Measurements from ENCODE around the gene VDR. TPM values are rescaled to one million over a fixed set of nuclear protein-coding genes. Genes with fewer than 3 reads are reported as not detected.

VDR gene
- total RNA-seq, 2 experiments from 2014 or later: 62.9 to 65.5 TPM

DNA sequence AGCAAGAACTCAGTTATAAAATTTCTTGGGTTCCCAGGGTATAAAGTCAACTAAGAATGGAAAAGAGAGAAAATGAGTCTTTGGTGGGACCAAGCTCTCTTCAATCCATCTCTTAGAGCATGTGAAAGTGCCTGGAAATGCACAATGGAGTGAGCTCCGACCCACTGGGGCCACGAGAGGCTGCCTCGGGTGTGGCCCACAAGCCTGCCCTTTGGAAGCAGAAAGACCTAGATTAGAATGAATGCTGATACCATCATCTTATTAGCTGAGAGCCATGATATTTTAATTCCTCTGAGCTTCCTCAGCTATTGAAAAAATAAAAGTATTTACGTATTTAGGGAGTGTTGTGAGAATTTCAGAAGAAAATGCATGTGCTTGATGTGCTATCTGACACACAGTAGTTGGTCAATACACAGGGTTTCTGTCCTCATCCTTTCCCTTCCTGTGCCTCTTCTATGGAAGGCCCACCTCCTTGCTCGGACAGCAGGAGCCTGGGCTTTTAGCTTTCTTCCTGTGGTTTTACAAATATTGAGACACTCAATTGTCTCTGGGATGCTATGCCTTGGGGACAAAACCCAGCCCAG lies 42.5 kb downstream of the VDR start:
- peaks cover 80% of the 10 kb centered on the region for H3K4me1 Mint-ChIP-seq
- H3K9me3 Mint-ChIP-seq: no peaks in the 10 kb centered on the region
- DNase-seq: no peak
- H3K27me3 Mint-ChIP-seq: no peaks in the 10 kb centered on the region
- H3K4me3 Mint-ChIP-seq: no peak overlapping the region
- H3K36me3 Mint-ChIP-seq (ENCODE audit: low read depth): peaks cover 75% of the 10 kb centered on the region
- H3K27ac Mint-ChIP-seq: no peak overlapping the region
- CTCF ChIA-PET: interaction anchor here (0.9 to 1.9 kb wide), 4 partner anchors 24 to 101 kb away, joined by 3 to 6 read pairs (median 6); partner anchors contain the start of genes TMEM106C and VDR
- POLR2A ChIA-PET: interaction anchor here (0.5 to 1.6 kb wide), 6 partner anchors 14 to 80 kb away, joined by 3 to 4 read pairs (median 3); no protein-coding TSS in a partner anchor

DNA sequence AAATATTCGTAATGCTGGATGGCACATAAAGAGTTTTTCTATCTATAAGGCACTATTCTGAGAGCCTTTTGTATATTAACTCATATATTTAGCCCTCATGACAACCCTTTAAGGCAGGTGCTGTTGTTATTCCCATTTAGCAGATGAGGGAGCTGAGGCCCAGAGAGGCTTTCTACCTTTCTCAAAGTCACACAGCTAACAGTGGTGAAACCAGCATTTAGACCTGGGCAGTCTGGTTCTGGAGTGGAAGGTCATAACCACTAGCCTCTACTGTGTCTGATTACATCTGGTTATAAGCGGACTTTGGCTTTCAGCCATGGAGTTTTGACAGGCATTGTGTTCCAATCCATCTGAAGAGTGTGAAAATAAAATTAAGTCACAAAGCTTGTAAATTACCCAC lies 43.9 kb downstream of the VDR start:
- DNase-seq: no peak
- H3K4me1 Mint-ChIP-seq: peaks cover 69% of the 10 kb centered on the region
- ChIA-PET POLR2A (interaction anchor here (0.6 to 1.6 kb wide), 8 partner anchors 22 to 1147 kb away, joined by 3 to 7 read pairs (median 4); no protein-coding TSS in a partner anchor), CTCF (interaction anchor here (0.6 to 1.9 kb wide), 5 partner anchors 22 to 310 kb away, joined by 3 to 6 read pairs (median 4); partner anchors contain the start of genes TMEM106C and VDR)
- H3K4me3 Mint-ChIP-seq: no peak overlapping the region
- H3K27me3 Mint-ChIP-seq: no peaks in the 10 kb centered on the region
- H3K9me3 Mint-ChIP-seq: no peaks in the 10 kb centered on the region
- H3K36me3 Mint-ChIP-seq (ENCODE audit: low read depth): peaks cover 76% of the 10 kb centered on the region
- peak overlapping the region; percentile 66 for H3K27ac Mint-ChIP-seq

- peak overlapping the region; percentile 66 for H3K27ac Mint-ChIP-seq
- ChIA-PET CTCF (interaction anchor here (0.6 to 1.9 kb wide), 4 partner anchors 45 to 310 kb away, joined by 3 to 6 read pairs (median 4); partner anchors contain the start of genes TMEM106C and VDR), POLR2A (interaction anchor here (0.6 to 1.6 kb wide), 7 partner anchors 23 to 1147 kb away, joined by 3 to 7 read pairs (median 5); no protein-coding TSS in a partner anchor)
- no peaks in the 10 kb centered on the region for H3K9me3 Mint-ChIP-seq
- peaks cover 69% of the 10 kb centered on the region for H3K4me1 Mint-ChIP-seq
- no peaks in the 10 kb centered on the region for H3K27me3 Mint-ChIP-seq
- H3K36me3 Mint-ChIP-seq (ENCODE audit: low read depth): peaks cover 78% of the 10 kb centered on the region
- DNase-seq: peak; percentile 43
- H3K4me3 Mint-ChIP-seq: no peak overlapping the region
Observed at GRCh38 chr12:47860279-47860841, 44.4 kb downstream of the VDR start.

- Mint-ChIP-seq H3K27me3 (no peaks in the 10 kb centered on the region), H3K36me3 (ENCODE audit: low read depth) (peaks cover 67% of the 10 kb centered on the region), H3K4me1 (peaks cover 52% of the 10 kb centered on the region), H3K27ac (peak overlapping the region; percentile 40), H3K4me3 (no peak overlapping the region), H3K9me3 (no peaks in the 10 kb centered on the region)
- POLR2A ChIA-PET: no interaction called here
- CTCF ChIA-PET: no interaction called here
- DNase-seq: no peak
Observed at GRCh38 chr12:47858511-47859266, 46.1 kb downstream of the VDR start.

DNA sequence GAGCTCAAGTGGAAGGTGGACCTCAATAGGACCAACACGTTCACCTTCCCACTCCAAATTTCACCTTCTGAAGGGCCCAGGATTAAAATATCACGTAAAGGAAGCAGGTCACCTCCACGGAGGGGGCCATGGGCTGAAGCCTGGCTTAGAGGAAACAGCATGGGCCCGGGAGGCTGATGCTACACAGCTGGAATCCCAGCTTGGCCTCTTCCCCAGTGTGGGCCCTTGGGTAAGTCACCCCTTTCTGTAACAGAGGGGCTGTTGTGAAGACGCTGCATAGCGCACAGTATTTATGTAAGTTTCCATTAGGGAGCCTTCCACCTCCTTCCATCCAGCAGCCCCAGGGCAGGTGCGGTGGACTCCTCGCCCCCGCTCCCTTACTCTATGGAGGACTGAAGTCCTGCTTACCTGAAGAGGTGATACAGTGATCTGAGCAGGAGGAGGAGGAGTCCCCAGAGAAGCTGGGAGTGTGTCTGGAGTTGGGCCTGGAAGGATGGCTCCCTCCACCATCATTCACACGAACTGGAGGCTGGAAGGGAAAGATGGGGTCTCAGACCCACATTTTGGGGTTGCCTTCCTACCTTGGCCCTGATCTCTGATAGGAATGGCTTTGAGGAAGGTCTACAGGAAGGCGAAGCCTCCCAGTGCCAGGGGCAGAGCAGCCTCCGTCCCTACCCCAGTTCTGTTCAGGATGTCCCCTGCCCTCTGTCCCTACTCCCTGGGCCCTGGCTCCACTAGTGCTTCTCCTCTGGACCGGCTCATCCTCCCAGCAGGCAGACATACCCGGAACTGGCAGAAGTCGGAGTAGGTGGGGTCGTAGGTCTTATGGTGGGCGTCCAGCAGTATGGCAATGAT lies 47.8 kb downstream of the VDR start:
- Mint-ChIP-seq H3K36me3 (ENCODE audit: low read depth) (peaks cover 64% of the 10 kb centered on the region), H3K4me1 (peaks cover 36% of the 10 kb centered on the region), H3K27ac (no peak overlapping the region), H3K27me3 (no peaks in the 10 kb centered on the region), H3K9me3 (no peaks in the 10 kb centered on the region), H3K4me3 (no peak overlapping the region)
- POLR2A ChIA-PET: no interaction called here
- DNase-seq: no peak
- CTCF ChIA-PET: no interaction called here

DNA sequence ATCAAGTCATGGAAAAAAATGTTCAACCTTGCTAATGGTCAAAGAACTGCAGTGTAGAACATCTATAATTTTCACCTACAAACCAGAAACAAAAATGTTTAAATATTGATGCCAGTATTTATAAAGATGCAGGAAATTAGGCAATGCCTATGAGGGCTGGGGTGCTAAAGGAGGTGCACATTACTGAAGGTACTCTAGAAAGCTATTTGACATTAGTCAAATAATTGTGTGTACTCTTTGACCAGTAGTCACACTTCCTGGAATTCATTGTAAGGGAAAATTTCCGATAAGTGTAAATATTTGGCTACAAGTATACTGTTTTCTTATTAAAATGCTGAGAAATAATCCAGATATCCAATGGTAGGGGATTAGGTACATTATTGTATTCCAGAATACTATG lies 48.7 kb downstream of the VDR start:
- H3K9me3 Mint-ChIP-seq: no peaks in the 10 kb centered on the region
- POLR2A ChIA-PET: interaction anchor here (1.4 kb wide), 1 partner anchor 20 kb away, joined by 4 read pairs; no protein-coding TSS in a partner anchor
- H3K27me3 Mint-ChIP-seq: no peaks in the 10 kb centered on the region
- peaks cover 64% of the 10 kb centered on the region for H3K36me3 Mint-ChIP-seq (ENCODE audit: low read depth)
- no peak for DNase-seq
- peaks cover 27% of the 10 kb centered on the region for H3K4me1 Mint-ChIP-seq
- CTCF ChIA-PET: interaction anchor here (0.8 kb wide), 1 partner anchor 13 kb away, joined by 3 read pairs; no protein-coding TSS in a partner anchor
- H3K27ac Mint-ChIP-seq: no peak overlapping the region
- H3K4me3 Mint-ChIP-seq: no peak overlapping the region

- Mint-ChIP-seq H3K4me1 (peaks cover 21% of the 10 kb centered on the region), H3K9me3 (no peaks in the 10 kb centered on the region), H3K27me3 (no peaks in the 10 kb centered on the region), H3K36me3 (ENCODE audit: low read depth) (peaks cover 61% of the 10 kb centered on the region), H3K27ac (no peak overlapping the region), H3K4me3 (no peak overlapping the region)
- ChIA-PET POLR2A (interaction anchor here (0.6 to 1.4 kb wide), 2 partner anchors 20 to 129 kb away, joined by 3 to 4 read pairs; no protein-coding TSS in a partner anchor), CTCF (interaction anchor here (0.8 kb wide), 1 partner anchor 14 kb away, joined by 3 read pairs; no protein-coding TSS in a partner anchor)
- no peak for DNase-seq
Observed at GRCh38 chr12:47855502-47855901, 49.3 kb downstream of the VDR start.

- H3K27me3 Mint-ChIP-seq: no peaks in the 10 kb centered on the region
- no peak overlapping the region for H3K27ac Mint-ChIP-seq
- POLR2A ChIA-PET: interaction anchor here (1.4 kb wide), 1 partner anchor 19 kb away, joined by 4 read pairs; no protein-coding TSS in a partner anchor
- no peaks in the 10 kb centered on the region for H3K9me3 Mint-ChIP-seq
- H3K36me3 Mint-ChIP-seq (ENCODE audit: low read depth): peaks cover 59% of the 10 kb centered on the region
- DNase-seq: no peak
- CTCF ChIA-PET: interaction anchor here (0.6 to 1.6 kb wide), 2 partner anchors 112 to 1115 kb away, joined by 3 to 5 read pairs; no protein-coding TSS in a partner anchor
- peaks cover 12% of the 10 kb centered on the region for H3K4me1 Mint-ChIP-seq
- no peak overlapping the region for H3K4me3 Mint-ChIP-seq
Observed at GRCh38 chr12:47854531-47854930, 50.3 kb downstream of the VDR start.

- peaks cover 46% of the 10 kb centered on the region for H3K36me3 Mint-ChIP-seq (ENCODE audit: low read depth)
- H3K27me3 Mint-ChIP-seq: no peaks in the 10 kb centered on the region
- CTCF ChIA-PET: interaction anchor here (1.1 kb wide), 1 partner anchor 19 kb away, joined by 3 read pairs; no protein-coding TSS in a partner anchor
- no peaks in the 10 kb centered on the region for H3K4me1 Mint-ChIP-seq
- DNase-seq: no peak
- POLR2A ChIA-PET: interaction anchor here (0.6 kb wide), 1 partner anchor 1000 kb away, joined by 3 read pairs; the partner anchor contains the start of gene DDX23
- no peak overlapping the region for H3K27ac Mint-ChIP-seq
- H3K9me3 Mint-ChIP-seq: no peaks in the 10 kb centered on the region
- no peak overlapping the region for H3K4me3 Mint-ChIP-seq
Observed at GRCh38 chr12:47852096-47852571, 52.7 kb downstream of the VDR start.

GRCh38 chr12:47851303-47851952 lies 53.4 kb downstream of the VDR start:
- DNase-seq: no peak
- Mint-ChIP-seq H3K4me1 (no peaks in the 10 kb centered on the region), H3K27ac (no peak overlapping the region), H3K27me3 (no peaks in the 10 kb centered on the region), H3K4me3 (no peak overlapping the region), H3K36me3 (ENCODE audit: low read depth) (peaks cover 47% of the 10 kb centered on the region), H3K9me3 (no peaks in the 10 kb centered on the region)
- ChIA-PET CTCF (interaction anchor here (0.6 kb wide), 1 partner anchor 112 kb away, joined by 3 read pairs; the partner anchor contains the start of gene TMEM106C), POLR2A (interaction anchor here (0.6 kb wide), 1 partner anchor 1001 kb away, joined by 3 read pairs; the partner anchor contains the start of gene DDX23)

DNA sequence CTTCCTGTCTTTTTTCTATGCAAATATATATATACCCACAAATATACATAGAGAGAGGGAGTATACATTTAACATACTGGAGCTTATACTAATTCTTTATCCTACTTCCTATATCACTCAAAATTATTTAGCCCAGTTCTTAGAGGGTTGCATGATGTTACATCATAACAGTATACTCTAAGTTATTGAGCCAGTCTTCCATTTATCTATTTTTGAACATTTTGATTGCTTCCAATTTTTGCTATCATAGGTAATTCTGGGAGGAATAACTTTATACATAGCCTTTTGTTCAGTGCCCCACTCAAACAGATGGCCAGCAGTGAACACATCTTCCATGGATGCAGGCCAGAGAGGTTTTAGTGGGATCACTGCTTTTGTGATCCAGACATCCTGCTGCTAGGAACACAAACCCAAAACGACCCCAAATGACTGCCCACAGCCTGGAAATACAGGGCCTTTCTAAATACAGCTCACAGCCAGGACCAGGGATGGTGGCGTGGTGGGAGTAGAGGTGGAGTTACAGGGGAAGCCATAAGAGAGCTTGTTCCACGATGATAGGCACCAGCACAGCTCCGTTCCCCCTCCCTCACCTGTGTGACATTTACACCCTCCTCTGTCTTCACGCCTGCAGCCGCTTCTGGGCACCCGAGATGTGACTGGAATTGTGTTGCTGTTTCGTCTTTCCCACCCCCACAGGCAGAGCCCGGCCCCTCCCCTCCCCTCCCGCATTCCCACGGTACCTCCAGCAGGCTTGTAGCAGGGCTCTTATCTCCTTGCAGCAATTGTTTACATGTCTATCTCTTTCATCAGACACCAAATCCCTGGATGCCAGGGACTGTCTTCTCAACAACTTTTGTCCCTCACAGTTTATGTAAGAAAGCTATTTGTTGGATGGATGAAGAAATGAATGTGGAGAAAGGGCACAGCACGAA lies 54.4 kb downstream of the VDR start:
- Mint-ChIP-seq H3K27ac (no peak overlapping the region), H3K4me3 (no peak overlapping the region), H3K36me3 (ENCODE audit: low read depth) (peaks cover 48% of the 10 kb centered on the region), H3K4me1 (no peaks in the 10 kb centered on the region), H3K9me3 (no peaks in the 10 kb centered on the region), H3K27me3 (no peaks in the 10 kb centered on the region)
- POLR2A ChIA-PET: interaction anchor here (1.3 kb wide), 1 partner anchor 18 kb away, joined by 3 read pairs; no protein-coding TSS in a partner anchor
- DNase-seq: no peak
- CTCF ChIA-PET: no interaction called here

Measured in activated CD4-positive, alpha-beta memory T cell treated with anti-CD3 and anti-CD28 coated beads, Interleukin-2, amount 10 ng/mL, durations not matched to agents 7 days and 5 days (primary cell).